ENCODE measurements around the gene C5orf58.

Gene C5orf58

GRCh38 chr5:170218726-170219125 is 14.1 kb upstream of the C5orf58 start:
- no peak overlapping the region for H3K4me3 ChIP-seq (ENCODE audit: low read depth, low read length)
- H3K27ac ChIP-seq (ENCODE audit: extremely low read depth, low read depth, low read length) = no peak overlapping the region
- H3K36me3 ChIP-seq (ENCODE audit: control insufficient read depth in 2 of 2, insufficient read depth in 1 of 2, low read length in 2 of 2) = no peaks in the 10 kb centered on the region
- TF ChIP-seq ZNF510 (tag by site-specific recombination; IDR thresholded peaks at IDR 0.05; ENCODE audit: insufficient replicate concordance) (no peak), ZNF121 (tag by site-specific recombination; IDR thresholded peaks at IDR 0.05) (no peak), ZFP37 (tag by site-specific recombination; IDR thresholded peaks at IDR 0.05) (no peak), ZNF394 (tag by site-specific recombination; IDR thresholded peaks at IDR 0.05; ENCODE audit: borderline replicate concordance) (no peak), ZSCAN23 (tag by site-specific recombination; IDR thresholded peaks at IDR 0.05) (no peak), ZNF140 (tag by site-specific recombination; IDR thresholded peaks at IDR 0.05) (no peak), SP2 (tag by site-specific recombination; IDR thresholded peaks at IDR 0.05) (no peak), ZBTB21 (tag by site-specific recombination; IDR thresholded peaks at IDR 0.05) (no peak), ZBTB49 (tag by site-specific recombination; IDR thresholded peaks at IDR 0.05; ENCODE audit: low read depth) (no peak), ZBTB20 (tag by site-specific recombination; IDR thresholded peaks at IDR 0.05) (no peak), ZNF629 (tag by site-specific recombination; IDR thresholded peaks at IDR 0.05) (no peak)
- TF ChIP-seq, protein P1, sequence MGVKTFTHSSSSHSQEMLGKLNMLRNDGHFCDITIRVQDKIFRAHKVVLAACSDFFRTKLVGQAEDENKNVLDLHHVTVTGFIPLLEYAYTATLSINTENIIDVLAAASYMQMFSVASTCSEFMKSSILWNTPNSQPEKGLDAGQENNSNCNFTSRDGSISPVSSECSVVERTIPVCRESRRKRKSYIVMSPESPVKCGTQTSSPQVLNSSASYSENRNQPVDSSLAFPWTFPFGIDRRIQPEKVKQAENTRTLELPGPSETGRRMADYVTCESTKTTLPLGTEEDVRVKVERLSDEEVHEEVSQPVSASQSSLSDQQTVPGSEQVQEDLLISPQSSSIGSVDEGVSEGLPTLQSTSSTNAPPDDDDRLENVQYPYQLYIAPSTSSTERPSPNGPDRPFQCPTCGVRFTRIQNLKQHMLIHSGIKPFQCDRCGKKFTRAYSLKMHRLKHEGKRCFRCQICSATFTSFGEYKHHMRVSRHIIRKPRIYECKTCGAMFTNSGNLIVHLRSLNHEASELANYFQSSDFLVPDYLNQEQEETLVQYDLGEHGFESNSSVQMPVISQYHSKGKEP (tag by site-specific recombination; IDR thresholded peaks at IDR 0.05) = no peak
- H3K9me3 ChIP-seq (ENCODE audit: control insufficient read depth, insufficient read depth, low read depth, low read length) = no peaks in the 10 kb centered on the region
- CTCF ChIA-PET = interaction anchor here (0.6 to 3.1 kb wide), 6 partner anchors 33 to 1250 kb away, joined by 3 to 60 read pairs (median 4); no protein-coding TSS in a partner anchor
- POLR2A ChIA-PET = no interaction called here
- H3K4me1 ChIP-seq (ENCODE audit: control insufficient read depth, insufficient read depth, low read length) = no peaks in the 10 kb centered on the region; the same call in 1 of the 2 replicates

DNA sequence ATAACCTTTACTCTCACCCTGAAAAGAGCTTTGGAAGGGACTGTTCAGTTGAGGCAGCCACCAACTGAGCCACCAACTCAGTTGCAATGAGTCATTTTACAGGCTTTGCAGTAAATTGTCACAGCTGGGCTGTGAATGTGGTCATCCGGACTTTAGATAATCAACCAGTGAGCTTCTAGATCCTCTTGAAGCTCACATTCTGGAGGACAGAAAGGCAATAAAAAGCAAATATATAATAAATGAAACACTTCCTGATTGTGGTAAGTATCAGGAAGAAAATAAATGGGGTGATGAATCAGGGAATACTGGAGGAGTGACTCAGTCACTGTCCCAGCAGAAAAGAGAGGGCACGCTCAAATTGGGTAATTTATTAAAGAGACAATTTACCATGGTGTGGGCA is 13.2 kb upstream of the C5orf58 start:
- H3K9me3 ChIP-seq (ENCODE audit: control insufficient read depth, insufficient read depth, low read depth, low read length) = no peaks in the 10 kb centered on the region
- CTCF ChIA-PET = interaction anchor here (1.1 to 1.9 kb wide), 3 partner anchors 34 to 184 kb away, joined by 3 to 12 read pairs (median 4); no protein-coding TSS in a partner anchor
- H3K27ac ChIP-seq (ENCODE audit: extremely low read depth, low read depth, low read length) = no peak overlapping the region
- POLR2A ChIA-PET = no interaction called here
- no peak overlapping the region for H3K4me3 ChIP-seq (ENCODE audit: low read depth, low read length)
- no peaks in the 10 kb centered on the region; the same call in 1 of the 2 replicates for H3K4me1 ChIP-seq (ENCODE audit: control insufficient read depth, insufficient read depth, low read length)
- no peaks in the 10 kb centered on the region for H3K36me3 ChIP-seq (ENCODE audit: control insufficient read depth in 2 of 2, insufficient read depth in 1 of 2, low read length in 2 of 2)
- TF ChIP-seq, protein P2, sequence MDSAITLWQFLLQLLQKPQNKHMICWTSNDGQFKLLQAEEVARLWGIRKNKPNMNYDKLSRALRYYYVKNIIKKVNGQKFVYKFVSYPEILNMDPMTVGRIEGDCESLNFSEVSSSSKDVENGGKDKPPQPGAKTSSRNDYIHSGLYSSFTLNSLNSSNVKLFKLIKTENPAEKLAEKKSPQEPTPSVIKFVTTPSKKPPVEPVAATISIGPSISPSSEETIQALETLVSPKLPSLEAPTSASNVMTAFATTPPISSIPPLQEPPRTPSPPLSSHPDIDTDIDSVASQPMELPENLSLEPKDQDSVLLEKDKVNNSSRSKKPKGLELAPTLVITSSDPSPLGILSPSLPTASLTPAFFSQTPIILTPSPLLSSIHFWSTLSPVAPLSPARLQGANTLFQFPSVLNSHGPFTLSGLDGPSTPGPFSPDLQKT (IDR thresholded peaks at IDR 0.05; ENCODE audit: borderline replicate concordance, low read depth, low read length) = no peak
- TF ChIP-seq ZNF488 (tag by site-specific recombination; IDR thresholded peaks at IDR 0.05) = no peak
- TF ChIP-seq OVOL3 (tag by site-specific recombination; IDR thresholded peaks at IDR 0.05) = no peak
- no peak for TF ChIP-seq ZNF624 (tag by site-specific recombination; IDR thresholded peaks at IDR 0.05)
- no peak for TF ChIP-seq ZSCAN23 (tag by site-specific recombination; IDR thresholded peaks at IDR 0.05)
- no peak for TF ChIP-seq SCRT1 (tag by site-specific recombination; IDR thresholded peaks at IDR 0.05; ENCODE audit: borderline replicate concordance)
- no peak for TF ChIP-seq ZNF23 (tag by site-specific recombination; IDR thresholded peaks at IDR 0.05; ENCODE audit: borderline replicate concordance)
- peak; percentile 93 for TF ChIP-seq INSM2 (tag by site-specific recombination; IDR thresholded peaks at IDR 0.05)
- no peak for TF ChIP-seq RBAK (tag by site-specific recombination; IDR thresholded peaks at IDR 0.05)
- no peak for TF ChIP-seq ZXDB (tag by site-specific recombination; IDR thresholded peaks at IDR 0.05)
- TF ChIP-seq MYNN (tag by site-specific recombination; IDR thresholded peaks at IDR 0.05; ENCODE audit: borderline replicate concordance) = no peak
- no peak for TF ChIP-seq ZNF548 (tag by site-specific recombination; IDR thresholded peaks at IDR 0.05)
- no peak for TF ChIP-seq BCL11B (tag by site-specific recombination; IDR thresholded peaks at IDR 0.05; ENCODE audit: low read depth)
